ENCODE measurements around the gene CNNM4. TPM values are rescaled to one million over a fixed set of nuclear protein-coding genes. Genes with fewer than 3 reads are reported as not detected.

CNNM4 gene
- 6.2 and 13.0 TPM in 2 replicates for total RNA-seq

DNA sequence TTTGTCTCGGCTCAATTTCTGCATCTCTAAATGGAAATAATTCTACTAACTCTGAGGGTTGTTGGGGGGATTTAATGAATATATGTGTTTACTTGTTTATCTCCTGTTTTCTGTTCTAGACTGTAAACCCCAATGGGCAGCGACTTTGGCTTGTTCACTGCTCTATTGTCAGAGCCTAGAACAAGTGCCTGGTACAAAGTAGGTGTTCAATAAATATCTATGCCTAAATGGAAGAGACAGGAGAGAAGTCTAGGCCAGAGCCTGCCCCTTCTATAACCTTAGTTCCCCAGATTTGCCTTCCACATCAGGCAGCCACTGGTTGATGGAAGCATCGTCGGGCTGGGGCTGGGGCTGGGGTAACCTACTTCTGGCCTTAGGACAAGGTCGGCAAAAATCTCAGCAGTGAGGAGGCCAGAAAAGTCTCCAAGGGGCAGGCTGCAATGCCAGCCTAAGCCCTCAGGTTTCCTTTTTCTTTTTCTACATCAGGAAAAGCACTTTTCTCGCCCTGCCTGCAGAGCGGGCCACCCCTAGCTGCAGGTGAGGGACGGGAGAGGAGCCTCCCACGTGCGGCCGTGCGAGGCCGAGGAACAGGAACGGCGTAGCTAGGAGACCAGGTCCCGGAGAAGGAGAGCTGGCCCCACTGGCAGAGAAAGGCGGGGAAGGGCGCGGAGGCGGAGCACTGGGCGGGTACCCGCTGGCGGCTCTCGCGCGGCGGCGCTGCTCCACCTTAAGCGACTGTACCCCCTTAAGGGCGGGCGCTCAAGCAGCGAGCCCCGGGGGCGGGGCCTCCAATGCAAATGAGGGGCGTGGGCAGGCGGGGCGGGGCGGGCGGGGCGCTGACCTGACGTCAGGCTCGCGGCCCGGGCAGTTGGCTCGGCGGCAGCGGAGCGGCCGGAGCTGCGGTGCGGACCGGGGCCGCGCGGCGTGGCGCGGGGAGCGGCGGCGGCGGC, at the start of gene CNNM4:
Gene CNNM4 (plus strand): TSS at position 867 of the 950 bp plus-strand sequence. CDS start 98 bp downstream, outside the sequence.

DNA sequence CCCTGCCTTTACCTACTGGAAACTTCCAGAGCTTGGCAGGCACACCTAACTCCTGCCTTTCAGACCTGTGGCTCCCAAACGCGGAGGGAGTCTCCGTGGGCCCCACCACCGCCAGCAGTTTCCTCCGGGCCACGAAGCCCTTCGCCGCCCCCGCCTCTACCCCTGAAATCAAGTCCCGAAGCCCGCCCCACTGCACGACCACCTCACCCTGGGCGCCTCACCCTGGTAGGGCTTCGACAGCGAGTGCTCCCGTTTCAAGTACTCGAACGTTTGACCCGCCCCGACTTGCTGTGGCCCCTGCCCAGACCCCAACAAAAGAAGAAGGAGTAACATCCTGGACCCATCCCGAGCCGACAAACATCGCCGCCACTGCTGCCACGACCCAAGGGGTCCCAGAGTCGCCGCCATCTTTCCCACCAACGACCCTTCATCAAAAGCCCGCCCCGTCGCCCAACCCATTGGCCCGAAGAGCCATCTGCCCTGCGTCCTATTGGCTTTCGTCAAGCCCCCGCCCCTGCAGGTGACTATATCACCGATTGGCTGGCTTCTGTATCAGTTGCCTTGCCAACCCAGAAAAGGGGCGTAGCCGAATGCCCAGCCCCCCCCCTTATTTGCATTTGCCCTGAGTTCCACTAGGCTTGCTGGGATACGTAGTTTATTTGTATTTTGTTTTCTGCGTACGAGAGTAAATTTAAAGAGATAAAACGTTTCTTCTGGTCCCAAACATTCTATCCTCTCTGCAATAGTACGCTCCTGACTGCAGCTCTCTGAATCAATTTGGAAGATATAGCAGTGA, 20.9 kb upstream of the CNNM4 start, which contains the start of gene LMAN2L:
Gene LMAN2L (minus strand): TSS at position 432 of the 796 bp plus-strand sequence. CDS start 24 bp downstream, at position 408.

DNA sequence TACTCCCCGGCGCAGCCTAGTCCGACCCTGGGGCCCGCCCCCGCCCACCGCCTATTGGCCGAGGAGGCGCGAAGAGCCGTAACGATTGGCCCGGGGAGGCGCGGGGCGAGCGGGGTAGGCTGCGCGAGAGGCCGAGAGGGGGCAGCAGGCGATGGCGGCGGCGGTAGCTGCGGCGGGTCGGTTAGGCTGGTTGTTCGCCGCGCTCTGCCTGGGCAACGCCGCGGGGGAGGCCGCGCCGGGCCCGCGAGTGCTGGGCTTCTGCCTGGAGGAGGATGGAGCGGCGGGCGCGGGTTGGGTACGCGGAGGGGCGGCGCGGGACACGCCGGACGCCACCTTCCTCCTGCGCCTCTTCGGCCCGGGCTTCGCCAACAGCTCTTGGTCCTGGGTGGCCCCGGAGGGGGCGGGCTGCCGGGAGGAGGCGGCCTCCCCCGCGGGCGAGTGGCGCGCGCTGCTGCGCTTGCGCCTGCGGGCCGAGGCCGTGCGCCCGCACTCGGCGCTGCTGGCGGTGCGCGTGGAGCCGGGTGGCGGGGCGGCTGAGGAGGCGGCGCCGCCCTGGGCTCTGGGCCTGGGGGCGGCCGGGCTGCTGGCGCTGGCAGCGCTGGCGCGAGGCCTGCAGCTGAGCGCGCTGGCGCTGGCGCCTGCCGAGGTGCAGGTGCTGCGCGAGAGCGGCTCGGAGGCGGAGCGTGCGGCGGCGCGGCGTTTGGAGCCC, 55.6 kb downstream of the CNNM4 start, which contains the start of gene CNNM3:
Gene CNNM3 (plus strand): TSS at position 142 of the 709 bp plus-strand sequence. CDS start 10 bp downstream, at position 152.

DNA sequence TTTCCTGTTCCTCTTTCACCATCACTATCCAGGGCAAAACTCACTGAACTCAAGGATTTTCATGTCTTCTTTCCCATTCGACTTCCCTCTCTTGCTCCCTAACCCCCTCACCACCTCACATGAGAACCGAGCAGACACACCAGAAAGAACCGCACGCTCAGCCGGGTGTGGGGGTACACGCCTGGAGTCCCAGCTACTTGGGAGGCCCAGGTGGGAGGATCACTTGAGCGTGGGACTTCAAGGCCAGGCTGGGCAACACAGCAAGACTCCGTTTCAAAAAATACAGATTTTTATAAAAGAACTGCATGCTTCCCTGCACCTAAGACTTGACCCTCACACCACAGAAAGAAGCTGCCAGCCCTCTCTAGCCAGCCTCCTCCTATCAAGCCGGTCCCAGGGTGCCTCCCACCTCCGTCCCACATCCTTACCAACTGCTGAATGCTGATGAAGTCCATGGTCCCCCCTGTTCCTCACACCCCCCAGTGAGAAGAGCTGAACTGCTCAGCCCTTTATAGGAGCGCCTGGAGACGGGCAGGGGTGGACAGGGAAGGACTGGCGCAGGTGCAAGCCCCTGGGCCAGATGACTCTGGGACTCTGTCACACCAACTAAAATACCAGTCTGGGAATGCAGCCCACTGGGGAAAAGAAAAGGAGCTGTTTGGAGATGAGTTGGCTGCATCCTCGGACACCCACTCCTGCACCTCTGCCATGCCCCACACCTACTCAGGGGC, 83.0 kb downstream of the CNNM4 start, which contains the start of gene ANKRD23:
Gene ANKRD23 (minus strand): TSS at position 484 of the 731 bp plus-strand sequence. CDS start 29 bp downstream, at position 455.

DNA sequence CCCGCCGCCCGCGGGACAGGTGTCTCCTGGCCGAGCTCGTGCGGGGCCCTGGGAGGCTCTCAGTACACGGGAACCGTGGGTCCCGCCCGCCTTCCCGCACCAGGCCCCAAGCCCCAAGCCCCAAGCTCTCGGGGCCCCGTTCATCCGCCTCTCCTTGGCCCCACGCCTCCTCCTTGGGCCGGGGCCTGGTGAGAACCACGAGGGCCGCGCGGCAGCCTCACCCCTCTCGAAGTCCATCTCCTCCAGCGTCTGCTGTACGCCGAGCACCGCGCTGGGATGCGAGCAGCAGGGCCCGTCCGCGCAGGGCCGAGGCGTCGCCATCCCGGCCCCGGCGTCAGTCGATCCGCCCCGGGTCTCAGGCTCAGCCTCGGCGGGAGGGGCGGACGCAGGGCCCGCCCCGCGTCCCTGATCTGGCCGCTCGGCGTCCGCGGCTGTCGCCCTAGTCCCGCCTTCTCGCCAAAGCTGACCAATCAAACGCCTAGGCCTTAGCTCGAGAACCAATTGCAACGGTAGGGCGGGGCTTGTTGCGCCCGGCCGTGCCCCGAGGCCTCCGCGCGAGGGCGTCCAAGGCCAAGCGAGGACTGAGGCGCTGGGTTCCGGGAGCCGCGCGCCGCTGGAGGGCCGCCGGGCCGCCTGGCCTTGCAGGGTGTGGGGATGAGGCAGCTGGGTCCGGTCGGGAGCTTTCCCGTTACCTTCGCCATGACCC, 97.1 kb downstream of the CNNM4 start, which contains the start of gene ANKRD39:
Gene ANKRD39 (minus strand): TSS at position 350 of the 706 bp plus-strand sequence. CDS start 29 bp downstream, at position 321.

Other genes with a start within 250 kb of the CNNM4 start
- 4.1 and 8.5 TPM in 2 replicates for gene ARID5A, start 224.2 kb upstream of the CNNM4 start, total RNA-seq
- 24.9 and 36.7 TPM in 2 replicates for gene KANSL3, start 122.6 kb upstream of the CNNM4 start, total RNA-seq
- under 0.01 TPM in 2 replicates for gene FER1L5, start 118.1 kb upstream of the CNNM4 start, total RNA-seq
- 14.4 and 25.3 TPM in 2 replicates for gene LMAN2L, start 20.8 kb upstream of the CNNM4 start, total RNA-seq
- gene CNNM3, start 55.4 kb downstream of the CNNM4 start, total RNA-seq = 12.3 and 12.7 TPM in 2 replicates
- 0.34 and 1.7 TPM in 2 replicates for gene ANKRD23, start 83.1 kb downstream of the CNNM4 start, total RNA-seq
- gene ANKRD39, start 97.1 kb downstream of the CNNM4 start, total RNA-seq = 4.8 TPM in 2 replicates
- 10.3 and 17.4 TPM in 2 replicates for gene SEMA4C, start 109.2 kb downstream of the CNNM4 start, total RNA-seq
- gene FAM178B, start 225.7 kb downstream of the CNNM4 start, total RNA-seq = not detected in 2 replicates